ENCODE measurements around the gene SCARF2.

DNA sequence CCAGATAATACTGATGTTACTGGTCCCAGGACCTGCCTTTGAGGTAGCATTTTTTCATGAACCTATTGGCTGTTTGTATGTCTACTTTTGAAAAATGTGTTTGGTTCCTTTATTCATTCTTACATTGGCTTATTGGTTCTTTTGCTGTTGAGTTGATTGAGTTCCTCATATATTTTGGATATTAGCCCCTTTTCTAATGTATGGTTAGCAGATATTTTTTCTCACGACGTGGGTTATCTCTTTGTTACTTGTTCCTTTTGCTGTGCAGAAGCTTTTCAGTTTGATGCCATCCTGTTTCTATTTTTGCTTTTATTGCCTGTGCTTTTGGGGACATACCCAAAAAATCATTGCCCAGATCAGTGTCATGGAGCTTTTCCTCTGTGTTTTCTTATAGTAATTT is 53.5 kb downstream of the SCARF2 start:
- no peak for TF ChIP-seq GATA2 (IDR thresholded peaks at IDR 0.05; ENCODE audit: low read depth, low read length)
- no peak for TF ChIP-seq GATA3 (IDR thresholded peaks at IDR 0.05; ENCODE audit: low read depth, low read length)
